Inflammatory macrophage treated with lipopolysaccharide for 4 hours (primary cell): ENCODE measurements around the gene TOR1A.
"Not testable (repeated sequence)": the region's sequence is repeated elsewhere in the genome, so short reads cannot be mapped to it uniquely, and the experiment has no call there.

Experiments used
- DNase-seq: peaks from one replicate; pipeline ENCODE4 v3.0.0-alpha.2; 2020

The TOR1A gene

GRCh38 chr9:129779560-129780190 lies 44.3 kb downstream of the TOR1A start:
- no peak for DNase-seq

GRCh38 chr9:129778469-129778868 lies 45.5 kb downstream of the TOR1A start:
- DNase-seq: no peak

GRCh38 chr9:129777769-129778130 lies 46.2 kb downstream of the TOR1A start:
- DNase-seq: no peak

DNA sequence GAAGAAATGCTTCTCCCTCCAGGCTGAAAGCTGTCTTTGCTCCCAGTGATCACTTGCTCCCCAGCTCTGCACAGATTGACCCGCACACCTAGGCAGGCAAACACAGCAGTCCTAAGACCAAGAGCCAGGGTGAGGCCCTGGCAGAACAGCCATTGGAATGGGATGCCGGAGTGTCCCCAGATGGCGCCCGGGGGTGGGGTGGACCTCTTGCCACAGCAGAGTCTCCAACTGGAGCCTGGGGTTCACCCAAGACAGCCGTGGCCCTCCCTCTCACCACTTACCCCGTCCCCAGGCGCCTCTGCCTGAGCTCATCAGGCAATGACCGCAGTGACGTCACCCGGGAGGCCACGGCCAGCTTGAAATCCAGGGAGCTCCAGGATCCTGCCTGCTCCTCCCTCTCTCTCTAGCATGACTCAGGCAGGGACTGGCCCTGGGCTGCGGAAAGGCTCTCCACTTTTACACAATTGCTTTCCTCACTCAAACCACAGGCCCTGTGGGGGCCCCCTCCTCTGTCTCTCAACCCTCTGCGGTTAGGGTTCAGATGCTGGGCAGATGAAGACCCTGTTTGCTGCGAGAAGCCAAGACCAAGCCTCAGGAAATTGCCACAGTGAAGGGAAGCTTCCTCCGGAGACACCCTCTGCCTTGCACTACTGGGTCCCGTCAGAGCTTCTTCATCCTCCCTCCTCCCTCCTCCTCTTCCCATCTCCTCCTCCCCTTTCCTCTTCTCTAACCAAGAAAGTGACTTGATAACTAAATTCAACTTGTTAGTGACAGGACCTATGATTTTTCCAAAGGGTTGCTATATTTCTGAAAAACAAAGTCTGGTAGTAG lies 46.8 kb downstream of the TOR1A start:
- peak; percentile 100 for DNase-seq

DNA sequence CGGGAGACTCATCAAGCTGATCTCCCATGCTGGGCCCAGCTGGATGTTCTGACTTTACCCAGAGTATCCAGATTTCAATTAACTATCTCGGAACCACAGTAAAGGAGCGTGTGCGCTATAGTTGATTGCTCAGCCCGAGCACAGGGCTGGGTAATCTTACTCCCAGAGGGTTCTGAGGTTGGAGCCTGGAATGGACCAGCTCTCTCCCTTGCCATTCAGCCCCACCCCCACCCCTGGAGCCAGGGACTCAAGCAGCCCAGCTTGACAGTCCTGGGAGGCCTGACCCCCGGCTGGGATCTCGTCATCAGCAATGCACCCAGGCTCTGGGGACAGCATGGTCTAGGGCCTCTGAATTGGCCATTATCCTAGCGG lies 47.4 kb downstream of the TOR1A start:
- DNase-seq: no peak

DNA sequence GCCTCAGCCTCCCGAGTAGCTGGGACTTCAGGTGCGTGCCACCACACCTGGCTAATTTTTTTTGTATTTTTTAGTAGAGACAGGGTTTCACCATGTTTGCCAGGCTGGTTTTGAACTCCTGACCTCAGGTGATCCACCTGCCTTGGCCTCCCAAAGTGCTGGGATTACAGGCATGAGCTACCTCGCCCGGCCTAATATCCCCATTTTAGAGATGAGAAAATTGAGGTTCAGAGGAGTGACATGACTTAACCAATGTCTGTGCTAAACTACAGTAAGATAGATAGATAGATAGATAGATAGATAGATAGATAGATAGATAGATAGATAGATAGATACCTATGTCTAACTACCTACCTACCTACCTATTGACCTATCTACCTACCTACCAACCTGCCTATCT lies 47.8 kb downstream of the TOR1A start:
- DNase-seq: not testable (repeated sequence)

GRCh38 chr9:129775448-129775798 lies 48.5 kb downstream of the TOR1A start:
- DNase-seq: peak; percentile 55

DNA sequence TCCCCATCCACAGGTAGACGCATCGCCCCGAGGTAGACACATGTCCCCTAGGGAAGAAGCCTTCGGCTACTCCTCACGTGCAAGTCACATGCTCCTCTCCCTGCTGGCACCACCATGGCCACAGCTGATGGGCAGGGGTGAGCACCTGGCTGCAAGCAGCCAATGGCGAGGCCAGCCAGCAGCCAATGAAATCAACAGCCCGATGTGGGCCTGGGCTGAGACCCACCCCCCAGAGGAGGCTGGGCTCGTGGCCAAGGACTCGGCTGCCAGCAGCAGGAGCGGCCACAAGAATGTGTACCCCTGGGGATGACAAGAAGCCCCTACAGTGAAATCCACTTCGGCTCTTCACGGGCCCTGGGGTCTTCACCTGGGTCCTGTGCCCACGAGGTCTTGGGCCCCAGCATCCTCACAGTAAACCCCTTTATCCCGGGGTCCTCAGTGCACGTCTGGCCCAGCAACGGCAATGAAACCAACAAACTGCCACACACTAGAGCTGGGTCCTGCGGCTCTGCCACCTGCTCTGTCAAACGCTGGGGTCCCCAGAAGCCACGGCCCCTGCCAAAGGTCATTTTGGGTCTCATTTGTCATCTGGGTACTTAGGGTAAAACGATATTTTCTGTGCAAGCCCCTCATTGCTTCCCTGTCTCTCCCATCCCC lies 49.0 kb downstream of the TOR1A start:
- no peak for DNase-seq

- peak; percentile 100 for DNase-seq
These were observed 50.5 kb downstream of the TOR1A start for GRCh38 chr9:129773262-129774048.

GRCh38 chr9:129770741-129771140 lies 53.2 kb downstream of the TOR1A start:
- DNase-seq: no peak

DNA sequence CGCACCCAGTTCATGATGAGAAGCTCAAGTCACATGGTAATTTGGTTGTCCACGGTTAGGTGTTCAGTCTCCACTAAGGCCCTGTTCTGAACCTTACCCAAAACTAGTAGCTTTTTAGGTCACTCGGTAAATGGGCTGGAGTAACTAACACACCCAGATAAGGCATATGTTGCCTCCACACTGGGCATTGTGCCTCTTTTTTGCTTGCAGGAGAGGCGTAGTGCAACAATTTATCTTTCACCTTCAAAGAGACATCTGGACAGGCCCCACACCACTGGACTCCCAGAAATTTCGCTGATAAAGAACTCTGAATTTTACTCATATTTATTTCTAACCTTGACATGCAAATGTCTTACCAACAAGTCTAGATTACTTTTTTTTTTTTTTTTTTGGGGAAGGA lies 54.3 kb downstream of the TOR1A start:
- no peak for DNase-seq

GRCh38 chr9:129768486-129768885 lies 55.5 kb downstream of the TOR1A start:
- DNase-seq: no peak

DNA sequence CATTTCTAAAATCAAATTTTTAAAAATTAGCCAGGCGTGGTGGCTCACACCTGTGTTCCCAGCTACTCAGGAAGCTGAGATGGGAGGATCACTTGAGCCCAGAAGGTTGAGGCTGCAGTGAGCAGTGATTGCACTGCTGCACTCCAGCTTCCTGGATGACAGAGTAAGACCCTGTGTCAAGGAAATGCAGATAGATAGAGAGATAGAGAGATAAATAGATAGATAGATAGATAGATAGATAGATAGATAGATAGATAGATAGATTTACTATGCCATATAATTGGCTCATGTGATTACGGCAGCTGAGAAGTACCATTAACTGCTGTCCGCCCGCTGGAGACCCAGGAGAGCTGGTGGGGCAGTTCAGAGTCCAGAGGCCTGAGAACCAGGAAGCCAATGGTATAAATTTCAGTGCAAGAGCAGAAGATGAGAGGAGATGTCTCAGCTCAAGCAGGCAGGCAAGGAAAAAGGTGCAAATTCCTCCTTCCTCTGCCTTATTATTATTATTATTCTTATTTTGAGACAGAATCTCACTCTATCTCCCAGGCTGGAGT lies 58.1 kb downstream of the TOR1A start:
- DNase-seq: no peak

DNA sequence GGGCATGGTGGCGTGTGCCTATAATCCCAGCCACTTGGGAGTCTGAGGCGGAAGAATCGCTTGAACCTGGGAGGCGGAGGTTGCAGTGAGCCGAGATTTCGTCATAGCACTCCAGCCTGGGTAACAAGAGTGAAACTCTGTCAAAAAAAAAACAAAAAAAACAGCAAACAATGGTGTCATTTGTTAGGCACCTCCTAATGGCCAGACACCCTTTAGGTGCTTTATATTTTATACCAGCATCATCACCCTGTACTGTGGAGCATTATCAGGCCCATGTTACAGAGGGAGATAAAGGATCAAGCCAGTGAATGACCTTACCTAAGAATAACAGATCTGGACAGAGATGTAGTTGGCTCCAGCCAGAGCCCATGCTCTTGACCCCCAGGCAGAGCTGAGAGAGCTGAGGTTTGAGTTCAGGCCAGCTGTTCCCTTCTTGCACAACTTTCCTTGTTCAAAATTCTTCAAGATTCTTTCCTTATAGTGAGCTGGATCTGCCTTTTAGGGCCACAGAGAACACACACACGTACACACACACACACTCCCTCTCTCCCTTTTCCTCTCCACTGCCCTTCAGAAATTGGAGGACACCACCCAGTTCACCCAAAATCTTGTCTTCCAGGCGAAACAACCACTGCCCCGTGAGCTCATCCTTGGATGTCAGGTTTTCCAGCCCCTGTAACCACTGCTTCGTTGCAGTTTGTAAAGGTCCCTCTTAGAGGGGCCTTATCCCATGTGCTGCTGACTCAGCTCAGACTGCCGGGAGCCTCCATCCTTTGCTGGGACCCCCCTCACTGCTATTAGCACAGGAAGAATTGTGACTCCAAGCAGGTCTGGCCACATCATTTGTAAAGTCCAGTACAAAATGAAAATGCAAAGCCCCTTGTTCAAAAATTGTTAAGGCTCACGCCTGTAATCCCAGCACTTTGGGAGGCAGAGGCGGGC lies 60.7 kb downstream of the TOR1A start:
- DNase-seq: peak; percentile 59
